ENCODE data around the gene ASMTL.
"Not testable (repeated sequence)": the region's sequence is repeated elsewhere in the genome, so short reads cannot be mapped to it uniquely, and the experiment has no call there.

ASMTL gene

GRCh38 chrX:1452516-1453394, at the start of gene ASMTL:
TSS of gene ASMTL (minus strand) at chrX:1452909. CDS start at chrX:1452840, 69 bp downstream.
- no peak for DNase-seq

- no peak for DNase-seq
Observed at GRCh38 chrX:1502241-1502640, 49.5 kb upstream of the ASMTL start.

GRCh38 chrX:1500701-1501624, 48.3 kb upstream of the ASMTL start:
- no peak for DNase-seq

- no peak for DNase-seq
Observed at GRCh38 chrX:1496076-1496475, 43.4 kb upstream of the ASMTL start.

GRCh38 chrX:1493877-1494510, 41.3 kb upstream of the ASMTL start:
- DNase-seq, result no peak

GRCh38 chrX:1493412-1493811, 40.7 kb upstream of the ASMTL start:
- no peak for DNase-seq

- DNase-seq, result no peak
Observed at GRCh38 chrX:1492421-1493012, 39.8 kb upstream of the ASMTL start.

GRCh38 chrX:1491851-1492349, 39.2 kb upstream of the ASMTL start:
- no peak for DNase-seq

GRCh38 chrX:1491248-1491647, 38.5 kb upstream of the ASMTL start:
- not testable (repeated sequence) for DNase-seq

GRCh38 chrX:1490723-1491122, 38.0 kb upstream of the ASMTL start:
- DNase-seq, result not testable (repeated sequence)

- not testable (repeated sequence) for DNase-seq
Observed at GRCh38 chrX:1489354-1489753, 36.6 kb upstream of the ASMTL start.

GRCh38 chrX:1488745-1489144, 36.0 kb upstream of the ASMTL start:
- no peak for DNase-seq

- DNase-seq, result no peak
Observed at GRCh38 chrX:1488141-1488540, 35.4 kb upstream of the ASMTL start.

GRCh38 chrX:1487401-1487800, 34.7 kb upstream of the ASMTL start:
- no peak for DNase-seq

- no peak for DNase-seq
Observed at GRCh38 chrX:1486749-1487361, 34.1 kb upstream of the ASMTL start.

- no peak for DNase-seq
Observed at GRCh38 chrX:1486177-1486576, 33.5 kb upstream of the ASMTL start.

- no peak for DNase-seq
Observed at GRCh38 chrX:1485033-1485432, 32.3 kb upstream of the ASMTL start.

- DNase-seq, result no peak
Observed at GRCh38 chrX:1484638-1485019, 31.9 kb upstream of the ASMTL start.

- DNase-seq, result no peak
Observed at GRCh38 chrX:1483843-1484637, 31.3 kb upstream of the ASMTL start.

GRCh38 chrX:1482530-1482928, 29.8 kb upstream of the ASMTL start:
- DNase-seq, result not testable (repeated sequence)
